Panc1 (cell line): ENCODE measurements around the gene RAP1GAP2. TPM values are rescaled to one million over a fixed set of nuclear protein-coding genes. Genes with fewer than 3 reads are reported as not detected.

Source experiments
- ATAC-seq: fragments of 200-7000 bp; cut with Tn5 transposase; 2 replicates; pipeline ENCODE4 v1.9.1; 2020; ENCODE audit warnings: mild to moderate bottlenecking, moderate library complexity
- BruUV-seq: library from RNA; stranded (reverse); fragments of 400-500 nt; replicated peaks from 2 replicates; lab custom pipeline; 2021; lab: Mats Ljungman, UMichigan
- CTCF ChIA-PET: fragments of 300-600 bp; sonication (Branson Sonifier 250); formaldehyde crosslinking; loops from one replicate; lab custom pipeline; 2022; ENCODE audit warnings: antibody characterized with exemption; lab: Charles Lee
- POLR2A ChIA-PET: fragments of 300-600 bp; sonication (Branson Sonifier 250); formaldehyde crosslinking; loops from one replicate; lab custom pipeline; 2022; ENCODE audit warnings: antibody characterized with exemption; lab: Charles Lee
- DNase-seq: peaks from one replicate; pipeline ENCODE4 v3.0.0-alpha.2; 2010; ENCODE audit warnings: low read depth, low spot score
- H3K27ac ChIP-seq: 2 replicates; pipeline ENCODE4 v1.5.1; 2011; ENCODE audit warnings: mild to moderate bottlenecking, low read length, inconsistent platforms
- H3K27me3 ChIP-seq: fragments of 200-500 bp; sonication (Bioruptor generic); 2 replicates; pipeline ENCODE4 v1.6.0; 2014; ENCODE audit warnings: low read length, inconsistent platforms; ENCODE audit not compliant: control insufficient read depth, insufficient read depth
- H3K36me3 ChIP-seq: fragments of 200-500 bp; sonication (Bioruptor generic); 2 replicates; pipeline ENCODE4 v1.5.1; 2014; ENCODE audit warnings: inconsistent platforms, mild to moderate bottlenecking, low read length, moderate library complexity; ENCODE audit not compliant: control insufficient read depth, insufficient read depth
- H3K4me1 ChIP-seq: 2 replicates; pipeline ENCODE4 v1.5.1; 2011; ENCODE audit warnings: inconsistent platforms, mild to moderate bottlenecking, low read length, moderate library complexity; ENCODE audit not compliant: control insufficient read depth, insufficient read depth
- H3K4me3 ChIP-seq, 2 experiments: 2 replicates each; pipeline ENCODE4 v1.5.1; 2011 to 2012; ENCODE audit warnings: low read depth in 2 of 2, low read length in 2 of 2, mild to moderate bottlenecking in 2 of 2, inconsistent platforms in 1 of 2, moderate library complexity in 1 of 2
- H3K9me3 ChIP-seq: fragments of 200-500 bp; sonication (Bioruptor generic); 2 replicates; pipeline ENCODE4 v1.5.1; 2014; ENCODE audit warnings: low read depth, mild to moderate bottlenecking, inconsistent platforms, low read length, moderate library complexity; ENCODE audit not compliant: control insufficient read depth, insufficient read depth
- POLR2AphosphoS5 ChIP-seq: IDR thresholded peaks from 2 replicates; pipeline ENCODE4 v1.6.1; 2012; ENCODE audit warnings: mild to moderate bottlenecking, low read depth, low read length, moderate library complexity
- REST ChIP-seq, 2 experiments: IDR thresholded peaks; 2 replicates each; pipeline ENCODE4 v1.6.1; 2011 to 2012; ENCODE audit warnings: low read depth in 2 of 2, control low read depth in 1 of 2, low read length in 1 of 2, mild to moderate bottlenecking in 1 of 2, moderate library complexity in 1 of 2; ENCODE audit not compliant: insufficient read depth in 1 of 2
- SIN3A ChIP-seq: IDR thresholded peaks from 2 replicates; pipeline ENCODE4 v1.6.1; 2012; ENCODE audit warnings: low read depth, mild to moderate bottlenecking, low read length, moderate library complexity, borderline replicate concordance; ENCODE audit not compliant: insufficient read depth
- TCF7L2 ChIP-seq: IDR thresholded peaks from 2 replicates; pipeline ENCODE4 v1.6.1; 2011; ENCODE audit warnings: mild to moderate bottlenecking, low read depth, low read length, inconsistent platforms
- in situ Hi-C: cut with HindIII; loops from 2 replicates; pipeline ENCODE4 v1.10.0; 2016; ENCODE audit warnings: low sequenced_read_pairs, low pct_unique_long_range_greater_than_20kb
- intact Hi-C: fragments of 100-400 bp; cut with micrococcal nuclease; formaldehyde crosslinking; loops from one replicate; pipeline ENCODE4 v1.10.0; 2022; ENCODE audit not compliant: unreplicated experiment
- total RNA-seq: library from RNA; stranded (reverse); gene quantifications from one replicate; pipeline ENCODE4 v1.2.1, GENCODE V29; 2021; ENCODE audit not compliant: unreplicated experiment
- TF ChIP-seq, protein P1 (sequence below): fragments of 450-650 bp; IDR thresholded peaks from 2 replicates; pipeline ENCODE4 v1.5.1; 2017; ENCODE audit warnings: mild to moderate bottlenecking

The RAP1GAP2 gene
- total RNA-seq, 1 experiment from 2014 or later, result 10.0 TPM

DNA sequence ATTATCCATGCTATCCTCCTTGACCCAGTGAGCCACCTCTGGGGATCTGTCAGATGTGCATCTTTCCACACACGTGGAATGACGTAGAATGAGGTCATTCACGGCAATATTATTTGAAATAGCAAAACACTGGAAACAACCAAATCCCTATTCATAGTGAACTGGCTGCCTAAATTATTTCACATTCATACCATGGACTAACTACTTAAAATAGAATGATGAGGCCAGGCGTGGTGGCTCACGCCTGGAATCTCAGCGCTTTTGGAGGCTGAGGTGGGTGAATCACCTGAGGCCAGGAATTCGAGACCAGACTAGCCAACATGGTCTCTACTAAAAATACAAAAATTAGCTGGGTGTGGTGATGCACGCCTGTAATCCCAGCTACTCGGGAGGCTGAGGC lies 75.5 kb downstream of the RAP1GAP2 start:
- Histone ChIP-seq H3K27ac (no peak overlapping the region), H3K36me3 (no peaks in the 10 kb centered on the region), H3K4me1 (no peaks in the 10 kb centered on the region), H3K9me3 (no peaks in the 10 kb centered on the region), H3K4me3 (no peak overlapping the region), H3K27me3 (no peaks in the 10 kb centered on the region)
- POLR2A ChIA-PET, result no interaction called here
- in situ Hi-C loops, result no loop called here
- ATAC-seq, result no peak
- BruUV-seq, result no TSS peak
- intact Hi-C loops, result no loop called here
- CTCF ChIA-PET, result no interaction called here
- no peak for DNase-seq
- no peak for TF ChIP-seq SIN3A

- in situ Hi-C loops, result no loop called here
- no peaks in the 10 kb centered on the region for H3K4me1 ChIP-seq
These were observed 76.0 kb downstream of the RAP1GAP2 start for GRCh38 chr17:2872282-2872681.

More at GRCh38 chr17:2872282-2872681, 76.0 kb downstream of the RAP1GAP2 start:
- no peak for DNase-seq
- ChIA-PET CTCF (no interaction called here), POLR2A (interaction anchor here (0.6 to 0.9 kb wide), 2 partner anchors 10 to 50 kb away, joined by 9 to 11 read pairs; no protein-coding TSS in a partner anchor)
- no peak for ATAC-seq
- H3K27me3 ChIP-seq, result no peaks in the 10 kb centered on the region
- intact Hi-C loops, result no loop called here
- BruUV-seq, result no TSS peak
- TF ChIP-seq TCF7L2 (no peak), REST (IDR thresholded peaks at IDR 0.05; ENCODE audit: insufficient read depth in 1 of 2, low read depth in 2 of 2, low read length in 1 of 2) (no peak), SIN3A (no peak), POLR2AphosphoS5 (no peak)
- TF ChIP-seq, protein P1, sequence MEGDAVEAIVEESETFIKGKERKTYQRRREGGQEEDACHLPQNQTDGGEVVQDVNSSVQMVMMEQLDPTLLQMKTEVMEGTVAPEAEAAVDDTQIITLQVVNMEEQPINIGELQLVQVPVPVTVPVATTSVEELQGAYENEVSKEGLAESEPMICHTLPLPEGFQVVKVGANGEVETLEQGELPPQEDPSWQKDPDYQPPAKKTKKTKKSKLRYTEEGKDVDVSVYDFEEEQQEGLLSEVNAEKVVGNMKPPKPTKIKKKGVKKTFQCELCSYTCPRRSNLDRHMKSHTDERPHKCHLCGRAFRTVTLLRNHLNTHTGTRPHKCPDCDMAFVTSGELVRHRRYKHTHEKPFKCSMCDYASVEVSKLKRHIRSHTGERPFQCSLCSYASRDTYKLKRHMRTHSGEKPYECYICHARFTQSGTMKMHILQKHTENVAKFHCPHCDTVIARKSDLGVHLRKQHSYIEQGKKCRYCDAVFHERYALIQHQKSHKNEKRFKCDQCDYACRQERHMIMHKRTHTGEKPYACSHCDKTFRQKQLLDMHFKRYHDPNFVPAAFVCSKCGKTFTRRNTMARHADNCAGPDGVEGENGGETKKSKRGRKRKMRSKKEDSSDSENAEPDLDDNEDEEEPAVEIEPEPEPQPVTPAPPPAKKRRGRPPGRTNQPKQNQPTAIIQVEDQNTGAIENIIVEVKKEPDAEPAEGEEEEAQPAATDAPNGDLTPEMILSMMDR, result no peak
- no peak overlapping the region for H3K4me3 ChIP-seq
- H3K9me3 ChIP-seq, result no peaks in the 10 kb centered on the region
- no peaks in the 10 kb centered on the region for H3K36me3 ChIP-seq
- H3K27ac ChIP-seq, result no peak overlapping the region
